IPS DF 19.7 (cell line): ENCODE results near the gene RPS6KC1.
A peak's percentile ranks its signal among the peaks of the same experiment; 100 is the strongest.

Experiments
- DNase-seq: peaks from one replicate; pipeline ENCODE4 v3.0.0-alpha.2; 2013; ENCODE audit warnings: low read depth, low spot score

Gene RPS6KC1

DNA sequence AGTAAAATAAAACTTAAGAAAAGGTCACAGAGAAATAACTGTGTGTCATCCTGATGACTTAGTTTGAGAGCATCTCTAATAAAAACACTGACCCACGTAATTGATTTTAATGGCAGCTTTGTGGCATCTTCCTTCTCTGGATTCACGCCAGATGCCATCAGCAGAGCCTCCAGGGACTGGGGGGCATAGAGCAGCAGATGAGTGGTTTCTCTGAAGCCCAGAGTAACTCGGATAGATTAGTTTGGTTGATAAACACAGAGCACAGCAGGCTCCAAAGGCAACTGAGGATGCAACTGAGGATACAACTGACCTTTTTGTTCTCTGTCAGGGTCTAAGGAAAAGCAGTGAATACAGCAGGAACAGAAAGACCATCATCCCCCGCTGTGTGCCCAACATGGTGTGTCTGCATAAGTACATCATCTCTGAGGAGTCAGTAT, 180.8 kb downstream of the RPS6KC1 start:
- DNase-seq = peak; percentile 91

- no peak for DNase-seq
Observed at GRCh38 chr1:213242883-213243282, 191.8 kb downstream of the RPS6KC1 start.

DNA sequence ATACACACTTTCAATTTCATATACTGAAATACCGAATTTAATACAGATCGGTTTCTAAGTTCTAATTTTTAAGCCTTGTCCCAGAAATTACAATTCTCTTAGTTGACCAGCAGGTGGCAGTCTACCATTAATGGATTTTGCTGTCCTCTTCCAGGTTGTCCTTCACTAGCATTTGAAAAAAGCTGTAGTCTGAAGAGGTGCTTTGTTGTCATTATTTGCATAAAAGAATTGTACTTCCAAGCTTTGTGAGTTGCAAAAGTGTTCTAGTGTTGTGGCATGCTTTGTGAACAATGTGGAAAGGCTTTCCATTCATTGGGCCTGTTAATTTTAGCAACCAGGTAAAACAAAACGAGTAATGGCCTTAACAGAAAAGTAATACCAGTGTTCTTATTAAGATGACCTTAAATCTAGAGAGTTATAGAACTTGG, 193.6 kb downstream of the RPS6KC1 start:
- DNase-seq = no peak

- DNase-seq = no peak
Observed at GRCh38 chr1:213245260-213245910, 194.3 kb downstream of the RPS6KC1 start.

DNA sequence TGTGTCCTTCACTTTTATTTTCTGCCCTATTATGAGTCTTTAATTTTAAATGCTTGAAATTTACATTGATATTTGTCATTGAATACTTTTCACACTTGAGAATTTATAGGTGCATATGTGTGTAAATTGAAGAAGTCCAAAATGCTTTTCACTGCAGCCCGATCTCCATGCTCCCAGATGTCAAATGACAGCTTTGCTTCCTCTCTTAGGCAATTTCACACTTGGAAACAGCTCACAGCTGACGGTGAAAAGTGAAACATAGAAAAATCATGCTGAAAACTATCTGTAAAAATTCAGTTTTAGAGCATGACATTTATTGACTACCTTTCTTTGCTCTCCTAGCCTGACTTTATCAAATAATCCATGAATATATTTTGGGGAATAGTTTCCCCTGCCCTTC, 196.0 kb downstream of the RPS6KC1 start:
- DNase-seq = no peak

DNA sequence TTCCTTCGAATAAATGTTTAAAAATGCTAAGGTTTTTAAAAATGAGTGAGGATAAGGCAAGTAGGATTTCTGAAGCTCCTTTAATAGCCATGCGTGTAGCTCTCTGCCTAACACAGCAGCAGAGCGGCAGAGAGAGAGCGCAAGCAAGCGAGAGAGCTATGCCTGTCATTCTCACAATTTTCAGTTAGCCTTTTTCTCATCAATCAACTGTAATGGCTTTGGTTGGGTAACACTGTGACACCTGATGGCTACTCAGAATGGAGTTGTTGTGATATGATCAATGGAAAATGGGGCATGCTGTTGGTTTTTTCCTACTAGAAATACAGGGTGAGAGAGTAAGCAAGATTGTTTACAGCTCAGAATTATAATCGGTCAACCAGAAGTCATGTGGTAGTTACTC, 198.4 kb downstream of the RPS6KC1 start:
- DNase-seq = no peak

GRCh38 chr1:213250041-213250440, 199.0 kb downstream of the RPS6KC1 start:
- no peak for DNase-seq

GRCh38 chr1:213250446-213250845, 199.4 kb downstream of the RPS6KC1 start:
- DNase-seq = no peak

GRCh38 chr1:213251972-213252371, 200.9 kb downstream of the RPS6KC1 start:
- no peak for DNase-seq

DNA sequence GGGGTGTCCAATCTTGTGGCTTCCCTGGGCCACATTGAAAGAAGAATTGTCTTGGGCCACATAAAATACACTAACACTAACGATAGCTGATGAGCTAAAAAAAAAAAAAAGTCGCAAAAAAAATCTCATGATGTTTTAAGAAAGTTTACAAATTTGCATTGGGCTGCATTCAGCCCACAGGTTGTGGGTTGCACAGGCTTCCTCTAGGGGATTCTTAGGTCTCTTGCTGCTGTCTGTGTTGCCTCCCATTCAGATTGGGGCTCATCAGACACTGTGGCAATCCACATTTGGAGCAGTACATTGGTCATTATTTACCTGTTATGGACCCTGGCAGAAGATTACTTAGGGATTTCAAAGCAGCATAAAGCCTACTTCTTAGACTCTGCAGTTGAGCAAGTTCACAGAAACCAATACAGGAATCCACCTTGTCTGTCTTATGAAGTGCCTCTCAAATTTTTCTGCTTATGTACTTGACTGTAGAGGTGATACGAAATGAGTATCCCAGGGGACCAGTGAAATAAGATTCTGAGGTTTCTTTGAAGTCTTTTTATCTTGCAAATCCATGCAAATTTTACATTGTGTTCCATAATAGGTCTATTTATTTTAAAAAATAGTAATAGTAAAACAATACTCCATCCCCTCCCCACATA, 205.5 kb downstream of the RPS6KC1 start:
- no peak for DNase-seq

GRCh38 chr1:213260311-213261075, 209.5 kb downstream of the RPS6KC1 start:
- no peak for DNase-seq

- no peak for DNase-seq
Observed at GRCh38 chr1:213264531-213264930, 213.5 kb downstream of the RPS6KC1 start.

DNA sequence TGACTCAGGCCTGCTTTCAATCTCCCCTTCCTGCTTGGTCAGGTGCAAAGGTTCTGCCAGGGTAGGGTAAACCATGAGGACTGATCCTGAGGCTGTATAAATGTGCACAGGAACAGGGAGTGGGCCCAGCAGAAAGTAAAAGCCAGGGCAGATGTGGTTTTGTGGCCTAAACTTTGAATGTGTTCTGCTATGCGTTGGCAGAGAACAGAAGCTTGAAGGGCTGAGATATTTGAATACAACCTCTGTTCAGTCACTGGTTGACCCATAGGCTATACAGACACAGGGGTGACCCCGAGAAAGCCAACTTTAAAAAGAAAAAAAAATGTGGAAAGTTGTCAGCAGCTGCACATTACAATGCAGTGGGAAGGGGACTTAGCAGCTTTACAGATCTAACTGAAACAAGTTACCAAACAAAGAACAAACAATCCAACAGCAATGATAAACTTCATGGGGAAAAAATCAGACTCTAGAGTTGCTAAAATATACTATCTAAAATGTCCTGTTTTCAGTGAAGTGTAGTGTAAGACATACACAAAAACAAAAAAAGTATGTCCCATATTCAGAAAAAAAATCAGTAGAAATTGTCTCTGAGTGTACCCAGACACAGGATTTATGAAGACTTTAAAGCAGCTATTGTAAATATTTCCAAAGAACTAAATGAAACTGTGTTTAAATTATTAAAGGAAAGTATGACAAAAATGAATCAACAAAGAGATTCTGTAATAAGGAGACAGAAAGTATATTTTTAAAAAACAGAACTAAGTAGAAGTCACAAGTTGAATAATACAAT, 216.1 kb downstream of the RPS6KC1 start:
- no peak for DNase-seq

- DNase-seq = no peak
Observed at GRCh38 chr1:213268221-213268620, 217.2 kb downstream of the RPS6KC1 start.

GRCh38 chr1:213269829-213270228, 218.8 kb downstream of the RPS6KC1 start:
- DNase-seq = no peak

GRCh38 chr1:213273546-213273945, 222.5 kb downstream of the RPS6KC1 start:
- no peak for DNase-seq

DNA sequence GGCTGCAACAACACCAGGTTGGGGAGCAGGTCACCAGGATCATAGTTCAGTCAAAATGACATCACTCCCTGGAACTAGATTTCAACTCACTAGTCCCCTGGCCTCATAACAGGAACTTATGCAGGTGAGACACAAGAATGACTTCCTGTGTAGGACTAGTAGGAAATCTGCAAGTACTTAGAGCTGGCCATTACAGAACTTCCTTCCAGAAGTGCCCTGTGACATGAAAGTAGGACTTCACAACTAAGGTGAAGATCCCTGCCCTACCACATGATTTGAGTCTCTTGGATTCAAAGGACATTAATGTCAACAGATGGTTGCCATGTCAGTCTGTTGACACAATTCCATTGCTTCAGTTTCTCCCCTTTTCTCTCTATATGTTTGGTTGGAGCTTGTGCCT, 223.1 kb downstream of the RPS6KC1 start:
- no peak for DNase-seq

DNA sequence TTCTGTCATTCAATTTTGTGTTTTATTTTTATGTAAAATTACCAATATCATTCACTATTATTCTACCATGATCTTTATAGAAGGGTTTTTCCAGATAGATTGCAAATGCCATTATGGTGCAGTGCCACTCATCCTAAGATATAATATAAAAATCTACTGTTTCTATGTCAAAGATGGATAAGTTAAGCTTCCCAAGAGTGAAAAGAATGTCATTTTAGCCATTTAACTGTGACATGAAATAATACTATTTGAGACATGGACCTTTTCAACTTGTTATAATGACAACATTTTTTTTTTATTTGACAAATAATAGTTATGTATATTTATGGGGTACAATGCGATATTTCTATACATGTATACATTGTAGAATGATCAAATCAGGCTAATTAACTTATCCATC, 224.3 kb downstream of the RPS6KC1 start:
- DNase-seq = no peak

- DNase-seq = no peak
Observed at GRCh38 chr1:213276236-213276635, 225.2 kb downstream of the RPS6KC1 start.

GRCh38 chr1:213277036-213277435, 226.0 kb downstream of the RPS6KC1 start:
- DNase-seq = no peak

DNA sequence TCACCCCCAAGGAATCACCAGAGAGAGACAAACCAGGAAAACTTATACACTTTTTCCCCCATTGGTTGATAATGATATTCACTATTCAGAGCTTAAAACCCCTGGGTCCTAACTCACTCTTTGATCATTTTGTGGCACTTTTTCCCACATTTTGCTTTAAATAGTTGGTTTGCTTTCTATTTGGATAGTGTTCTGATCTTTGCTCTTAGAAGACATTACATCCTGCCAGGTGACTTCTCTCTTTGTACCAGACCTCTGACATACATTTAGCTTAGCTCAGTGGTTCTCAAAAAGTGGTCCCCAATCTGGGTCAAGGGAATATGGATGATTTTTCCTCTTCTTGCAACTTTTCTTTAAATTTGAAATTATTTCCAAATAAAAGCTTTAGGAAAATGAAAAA, 228.4 kb downstream of the RPS6KC1 start:
- no peak for DNase-seq
